22Rv1 (cell line): ENCODE measurements around the gene ZDHHC8.

Experiments used
- CTCF ChIP-seq: fragments of 450-650 bp; IDR thresholded peaks from 2 replicates; pipeline ENCODE4 v1.5.1; 2017; ENCODE audit warnings: mild to moderate bottlenecking
- ZFX ChIP-seq: fragments of 450-650 bp; IDR thresholded peaks from 2 replicates; pipeline ENCODE4 v1.6.1; 2017; ENCODE audit warnings: antibody characterized with exemption, borderline replicate concordance

GRCh38 chr22:20113551-20114310, 17.9 kb upstream of the ZDHHC8 start:
- TF ChIP-seq CTCF (no peak), ZFX (no peak)
